AG04449 (cell line): ENCODE measurements around the gene AEBP1.

ENCODE experiments used
- CTCF ChIA-PET: fragments of 350-600 bp; formaldehyde crosslinking; extraction: SDS; loops from one replicate; lab custom pipeline; 2021; ENCODE audit warnings: antibody characterized with exemption; lab: Yijun Ruan, JAX
- POLR2A ChIA-PET: fragments of 400-600, 350-600 bp; formaldehyde crosslinking; extraction: SDS; loops from one replicate; lab custom pipeline; 2020; ENCODE audit warnings: antibody characterized with exemption, inconsistent platforms; lab: Yijun Ruan, JAX
- DNase-seq: peaks from one replicate; pipeline ENCODE4 v3.0.0-alpha.2; 2010; ENCODE audit warnings: low read depth, low spot score
- H3K4me3 ChIP-seq: 2 replicates; pipeline ENCODE4 v1.5.1; 2011; ENCODE audit warnings: low read depth, mild to moderate bottlenecking, control low read depth, low read length
- CTCF ChIP-seq: IDR thresholded peaks from one replicate; pipeline ENCODE4 v1.5.1; 2011; ENCODE audit warnings: mild to moderate bottlenecking, moderate library complexity, low read length, control low read depth, inconsistent platforms; ENCODE audit not compliant: insufficient read depth; ENCODE audit errors: missing control alignments

Gene AEBP1

GRCh38 chr7:44072364-44073231 is 31.5 kb upstream of the AEBP1 start:
- peak; percentile 94 for TF ChIP-seq CTCF
- no peak overlapping the region for H3K4me3 ChIP-seq
- ChIA-PET CTCF (interaction anchor here (0.7 to 6.7 kb wide), 19 partner anchors 8 to 405 kb away, joined by 3 to 88 read pairs (median 4); partner anchors contain the start of genes POLD2 and YKT6), POLR2A (interaction anchor here (0.6 to 1.0 kb wide), 4 partner anchors 28 to 51 kb away, joined by 3 to 8 read pairs (median 4); partner anchors contain the start of gene DBNL)
- no peak for DNase-seq

GRCh38 chr7:44073664-44074348 is 30.3 kb upstream of the AEBP1 start:
- POLR2A ChIA-PET, result no interaction called here
- CTCF ChIA-PET, result interaction anchor here (6.7 kb wide), 1 partner anchor 122 kb away, joined by 88 read pairs; no protein-coding TSS in a partner anchor
- H3K4me3 ChIP-seq, result no peak overlapping the region
- TF ChIP-seq CTCF, result no peak
- no peak for DNase-seq

GRCh38 chr7:44074349-44074695 is 29.8 kb upstream of the AEBP1 start:
- POLR2A ChIA-PET, result no interaction called here
- CTCF ChIA-PET, result interaction anchor here (1.7 to 6.7 kb wide), 2 partner anchors 49 to 121 kb away, joined by 4 to 88 read pairs; partner anchors contain the start of gene POLD2
- no peak for TF ChIP-seq CTCF
- DNase-seq, result no peak
- no peak overlapping the region for H3K4me3 ChIP-seq

- no peak for DNase-seq
- CTCF ChIA-PET, result interaction anchor here (1.2 to 6.7 kb wide), 7 partner anchors 10 to 165 kb away, joined by 3 to 88 read pairs (median 4); partner anchors contain the start of genes PGAM2 and POLD2
- no peak overlapping the region for H3K4me3 ChIP-seq
- TF ChIP-seq CTCF, result no peak
- POLR2A ChIA-PET, result no interaction called here
These were observed 28.7 kb upstream of the AEBP1 start for GRCh38 chr7:44075296-44076075.

GRCh38 chr7:44076101-44076895 is 27.8 kb upstream of the AEBP1 start:
- DNase-seq, result no peak

More at GRCh38 chr7:44076101-44076895, 27.8 kb upstream of the AEBP1 start:
- TF ChIP-seq CTCF, result no peak
- H3K4me3 ChIP-seq, result no peak overlapping the region
- ChIA-PET POLR2A (no interaction called here), CTCF (interaction anchor here (1.2 to 6.7 kb wide), 7 partner anchors 11 to 165 kb away, joined by 3 to 88 read pairs (median 4); partner anchors contain the start of genes PGAM2 and POLD2)
